ENCODE measurements around the gene LTB.

Gene LTB, protein sequence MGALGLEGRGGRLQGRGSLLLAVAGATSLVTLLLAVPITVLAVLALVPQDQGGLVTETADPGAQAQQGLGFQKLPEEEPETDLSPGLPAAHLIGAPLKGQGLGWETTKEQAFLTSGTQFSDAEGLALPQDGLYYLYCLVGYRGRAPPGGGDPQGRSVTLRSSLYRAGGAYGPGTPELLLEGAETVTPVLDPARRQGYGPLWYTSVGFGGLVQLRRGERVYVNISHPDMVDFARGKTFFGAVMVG

DNA sequence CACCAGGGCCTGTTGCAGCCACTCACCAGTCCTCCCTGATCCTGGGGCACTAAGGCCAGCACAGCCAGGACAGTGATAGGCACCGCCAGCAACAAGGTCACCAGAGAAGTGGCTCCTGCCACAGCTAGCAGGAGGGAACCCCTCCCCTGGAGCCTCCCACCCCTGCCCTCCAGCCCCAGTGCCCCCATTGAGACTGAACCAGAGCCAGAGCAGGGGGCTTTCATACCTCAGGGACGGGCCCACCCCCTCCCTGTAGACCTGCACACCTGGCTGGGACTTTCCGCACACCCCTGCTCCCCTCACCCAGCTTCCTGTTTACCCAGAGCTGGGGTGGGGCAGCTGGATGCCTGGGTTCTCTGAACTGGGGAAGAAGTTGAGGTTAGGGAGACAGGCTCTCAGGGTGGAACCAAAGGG, at the start of gene LTB:
Gene LTB, minus strand, starts transcription at position 195 of the 414 bp plus-strand sequence. Its CDS starts 7 bp downstream, at position 188.
- DNase-seq = peak; percentile 68

DNA sequence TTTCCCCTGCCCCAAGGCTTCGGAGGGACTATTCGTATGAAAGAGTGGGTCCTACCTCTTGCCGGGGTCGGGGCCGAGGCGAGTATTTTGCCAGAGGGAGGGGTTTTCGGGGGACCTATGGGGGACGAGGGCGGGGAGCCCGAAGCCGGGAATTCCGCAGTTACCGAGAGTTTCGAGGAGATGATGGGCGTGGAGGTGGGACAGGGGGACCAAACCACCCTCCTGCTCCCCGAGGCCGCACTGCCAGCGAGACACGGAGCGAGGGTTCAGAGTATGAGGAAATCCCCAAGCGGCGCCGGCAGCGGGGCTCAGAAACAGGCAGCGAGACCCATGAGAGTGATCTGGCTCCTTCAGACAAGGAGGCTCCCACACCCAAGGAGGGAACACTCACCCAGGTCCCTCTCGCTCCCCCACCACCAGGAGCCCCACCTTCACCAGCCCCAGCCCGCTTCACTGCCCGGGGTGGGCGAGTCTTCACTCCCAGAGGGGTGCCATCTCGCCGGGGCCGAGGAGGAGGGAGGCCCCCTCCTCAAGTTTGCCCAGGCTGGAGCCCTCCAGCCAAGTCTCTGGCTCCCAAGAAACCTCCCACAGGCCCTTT, 49.6 kb upstream of the LTB start:
- no peak for DNase-seq

DNA sequence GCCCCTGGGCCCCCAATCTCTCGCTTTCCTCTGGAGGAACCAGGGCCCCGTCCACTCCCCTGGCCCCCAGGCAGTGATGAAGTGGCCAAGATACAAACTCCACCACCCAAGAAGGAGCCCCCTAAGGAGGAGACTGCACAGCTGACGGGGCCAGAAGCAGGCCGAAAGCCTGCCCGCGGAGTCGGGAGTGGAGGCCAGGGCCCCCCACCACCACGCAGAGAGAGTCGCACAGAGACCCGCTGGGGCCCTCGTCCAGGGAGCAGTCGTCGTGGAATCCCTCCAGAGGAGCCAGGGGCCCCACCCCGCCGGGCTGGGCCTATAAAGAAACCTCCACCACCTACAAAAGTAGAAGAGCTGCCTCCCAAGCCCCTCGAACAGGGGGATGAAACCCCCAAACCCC, 49.0 kb upstream of the LTB start:
- no peak for DNase-seq

DNA sequence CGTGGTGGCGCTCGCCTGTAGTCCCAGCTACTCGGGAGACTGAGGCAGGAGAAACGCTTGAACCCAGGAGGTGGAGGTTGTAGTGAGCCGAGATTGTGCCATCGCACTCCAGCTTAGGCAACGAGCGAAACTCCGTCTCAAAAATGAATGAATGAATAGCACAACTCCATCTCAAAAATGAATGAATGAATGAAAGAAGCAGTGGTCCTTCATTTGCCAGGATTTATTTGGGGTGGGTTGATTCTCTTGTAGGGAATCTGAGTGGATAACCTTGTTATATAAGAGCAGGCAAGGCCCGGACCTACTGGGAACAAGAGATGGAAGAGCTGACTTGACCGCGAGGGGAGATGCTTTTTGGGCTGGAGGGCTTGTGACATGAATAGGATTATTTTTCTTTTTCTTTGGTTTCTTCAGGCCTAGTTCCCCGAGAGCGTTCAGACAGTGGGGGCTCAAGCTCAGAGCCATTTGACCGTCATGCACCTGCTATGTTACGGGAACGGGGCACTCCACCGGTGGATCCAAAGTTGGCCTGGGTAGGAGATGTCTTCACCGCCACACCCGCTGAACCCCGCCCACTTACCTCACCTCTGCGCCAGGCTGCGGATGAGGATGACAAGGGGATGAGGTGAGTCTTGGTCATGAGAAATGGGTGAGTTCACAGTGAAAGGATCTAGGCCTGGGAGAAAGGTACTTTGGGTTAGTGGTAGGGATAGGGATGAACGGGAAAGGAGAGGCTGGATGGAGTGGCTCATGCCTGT, 48.1 kb upstream of the LTB start:
- no peak for DNase-seq

DNA sequence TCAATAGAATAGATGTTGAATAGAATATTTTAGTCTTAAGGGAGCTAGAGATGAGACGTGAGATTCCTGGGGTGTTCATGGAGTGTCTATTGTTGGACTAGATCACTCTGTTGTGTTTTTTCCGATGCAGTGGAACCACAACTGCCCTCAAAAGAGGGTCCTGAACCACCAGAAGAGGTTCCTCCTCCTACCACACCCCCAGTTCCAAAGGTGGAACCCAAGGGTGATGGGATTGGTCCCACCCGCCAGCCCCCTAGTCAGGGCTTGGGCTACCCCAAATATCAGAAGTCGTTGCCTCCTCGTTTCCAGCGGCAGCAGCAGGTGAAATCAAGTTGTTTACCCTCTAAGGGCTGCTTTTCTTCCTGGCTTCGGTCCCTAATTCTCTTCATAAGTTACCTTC, 46.8 kb upstream of the LTB start:
- no peak for DNase-seq

DNA sequence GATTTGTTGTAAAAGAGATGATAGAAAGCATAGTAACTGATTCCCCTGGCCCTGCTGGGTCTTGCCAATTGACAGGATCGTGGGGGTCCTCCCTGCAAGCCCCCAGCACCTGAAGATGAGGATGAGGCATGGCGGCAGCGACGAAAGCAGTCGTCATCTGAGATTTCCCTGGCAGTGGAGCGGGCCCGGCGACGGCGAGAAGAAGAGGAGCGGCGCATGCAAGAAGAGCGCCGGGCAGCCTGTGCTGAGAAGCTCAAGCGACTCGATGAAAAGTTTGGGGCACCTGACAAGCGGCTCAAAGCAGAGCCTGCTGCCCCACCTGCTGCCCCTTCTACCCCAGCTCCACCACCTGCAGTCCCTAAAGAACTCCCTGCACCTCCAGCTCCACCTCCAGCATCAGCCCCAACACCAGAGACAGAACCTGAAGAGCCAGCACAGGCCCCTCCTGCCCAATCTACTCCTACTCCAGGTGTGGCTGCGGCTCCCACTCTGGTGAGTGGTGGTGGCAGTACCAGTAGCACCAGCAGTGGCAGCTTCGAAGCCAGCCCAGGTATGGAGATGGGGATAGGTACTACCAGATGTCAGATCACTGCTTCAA, 45.6 kb upstream of the LTB start:
- no peak for DNase-seq

DNA sequence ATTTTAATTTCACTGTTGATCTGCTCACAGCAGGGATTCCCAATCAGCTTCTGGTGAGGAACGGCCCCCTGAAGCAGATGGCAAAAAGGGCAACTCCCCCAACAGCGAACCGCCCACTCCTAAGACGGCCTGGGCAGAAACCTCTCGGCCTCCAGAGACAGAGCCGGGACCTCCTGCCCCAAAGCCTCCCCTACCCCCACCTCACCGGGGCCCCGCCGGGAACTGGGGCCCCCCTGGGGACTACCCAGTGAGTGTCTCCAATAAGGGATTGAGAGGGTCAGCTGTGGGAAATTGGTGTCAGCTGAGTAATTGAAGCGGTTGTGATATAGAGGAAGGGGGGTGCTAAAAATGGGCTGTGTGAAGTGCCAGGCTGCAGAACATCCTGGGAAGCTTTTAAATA, 44.7 kb upstream of the LTB start:
- DNase-seq = no peak

DNA sequence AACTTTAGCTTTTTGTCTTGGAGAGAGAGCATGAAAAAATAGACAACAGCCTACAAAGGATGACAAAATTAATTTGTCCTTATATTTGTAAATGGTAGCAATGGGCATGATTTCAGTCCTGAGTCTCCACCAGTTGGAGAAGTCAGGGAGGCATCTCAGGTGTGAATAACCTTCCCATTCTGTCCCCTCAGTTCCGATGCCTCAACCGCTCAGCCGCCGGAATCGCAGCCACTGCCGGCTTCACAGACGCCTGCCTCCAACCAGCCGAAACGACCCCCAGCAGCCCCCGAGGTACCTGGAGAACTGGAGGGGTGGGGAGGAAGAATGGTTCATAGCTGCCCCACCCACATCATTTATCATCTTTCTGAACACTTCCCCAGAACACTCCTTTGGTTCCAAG, 41.8 kb upstream of the LTB start:
- DNase-seq = no peak

DNA sequence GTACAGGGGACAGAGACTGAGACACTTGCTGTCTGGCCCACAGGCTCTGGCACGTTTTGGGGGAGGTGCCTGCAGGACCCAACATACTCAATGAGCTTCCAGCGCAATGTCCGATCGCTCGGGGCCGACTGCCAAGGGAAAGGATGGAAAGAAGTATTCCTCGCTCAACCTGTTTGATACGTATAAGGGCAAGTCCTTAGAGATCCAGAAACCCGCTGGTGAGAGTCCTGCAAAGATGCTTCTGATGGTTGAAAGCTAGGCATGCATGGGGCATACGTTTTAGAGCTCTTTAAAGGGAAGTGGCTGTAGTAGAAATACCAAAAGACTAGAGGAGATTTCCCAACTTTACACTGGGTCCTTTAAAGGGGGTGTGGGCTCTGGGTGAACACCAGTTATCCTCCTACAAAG, 40.5 kb upstream of the LTB start:
- no peak for DNase-seq

DNA sequence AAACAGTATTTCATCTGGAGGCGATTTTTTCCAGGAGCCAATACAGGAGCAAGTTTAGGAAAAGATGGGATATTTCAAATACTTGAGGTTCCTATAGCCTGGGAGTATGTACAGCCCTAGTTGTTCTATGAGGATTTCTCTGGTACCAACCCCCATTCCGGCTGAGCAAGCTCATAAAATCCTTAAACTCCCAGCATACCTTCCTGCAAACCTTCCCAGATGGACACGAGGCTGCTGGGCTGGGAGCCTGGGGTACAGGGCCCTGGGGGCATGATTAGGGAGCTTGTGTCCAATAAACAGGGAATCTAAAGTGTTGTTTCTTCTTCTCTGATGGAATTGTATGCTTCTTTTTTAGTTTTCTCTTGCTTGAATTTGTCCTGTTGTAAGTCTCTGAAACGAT, 39.8 kb upstream of the LTB start:
- no peak for DNase-seq

DNA sequence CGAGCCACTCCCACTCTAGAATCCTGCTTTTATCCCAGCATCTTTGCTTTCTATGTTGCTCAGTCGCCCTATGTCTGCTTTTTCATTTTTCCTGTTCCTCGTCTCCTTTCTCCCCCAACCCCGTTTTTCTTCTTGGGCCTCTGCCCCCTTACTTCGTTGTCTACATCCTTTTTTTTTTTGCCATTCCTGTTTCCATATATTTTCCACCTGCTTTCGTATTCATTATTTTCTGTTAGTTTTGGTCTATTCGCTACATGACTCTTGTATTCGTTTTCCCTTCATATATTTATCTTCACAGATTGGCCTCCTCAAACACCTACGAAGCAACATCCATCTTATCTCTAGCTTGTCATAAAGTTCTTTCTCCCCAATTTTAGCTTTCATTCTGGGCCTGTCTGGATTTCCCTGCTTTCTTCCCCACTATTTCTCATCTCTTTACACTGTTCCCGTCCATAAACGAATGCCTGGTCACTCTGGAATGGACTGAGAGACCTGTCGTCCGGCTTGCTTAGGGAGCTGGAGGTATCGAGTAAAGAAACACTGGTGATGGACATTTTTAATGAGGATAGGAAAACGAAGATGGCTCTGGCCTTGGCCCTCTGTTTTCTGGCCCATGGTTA, 39.2 kb upstream of the LTB start:
- no peak for DNase-seq

DNA sequence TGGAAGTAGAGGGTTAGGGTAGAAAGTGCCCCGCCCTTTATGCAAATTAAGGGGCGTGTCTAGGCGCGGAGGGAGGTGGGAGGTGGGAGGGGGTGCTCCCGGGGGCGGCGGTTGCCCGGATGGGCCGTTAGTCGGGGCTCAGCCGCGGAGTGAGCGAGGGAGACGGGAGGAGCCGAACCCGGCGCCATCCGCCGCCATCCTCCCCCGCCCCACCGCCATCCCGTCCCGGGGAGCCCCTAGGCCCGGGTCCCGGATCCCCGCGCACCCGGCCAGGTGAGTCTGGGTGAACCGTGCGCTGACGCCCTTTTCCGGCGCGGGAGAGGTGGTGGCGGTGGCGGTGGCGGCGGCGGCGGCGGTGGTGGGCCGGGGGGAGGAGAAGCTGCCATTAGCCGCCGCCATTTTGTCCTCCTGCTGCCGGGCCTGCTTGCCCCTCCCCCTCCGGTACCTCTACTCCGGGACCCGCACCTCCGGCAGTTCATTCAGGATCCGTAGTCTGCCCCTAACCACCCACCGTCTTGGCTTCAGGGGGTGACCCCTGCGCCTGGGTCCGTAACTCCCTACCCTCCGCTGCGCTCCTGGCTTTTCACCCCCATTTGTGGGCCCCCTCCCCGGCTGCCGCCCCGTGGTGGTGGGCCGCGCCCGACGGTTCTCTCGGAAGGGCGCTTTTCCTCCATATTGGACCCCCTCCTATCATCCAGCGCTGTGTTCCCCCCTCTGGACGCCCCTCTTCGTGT, 38.5 kb upstream of the LTB start, which contains the start of gene PRRC2A:
Gene PRRC2A, plus strand, starts transcription at position 130 of the 734 bp plus-strand sequence. CDS start 2,075 bp downstream, outside the sequence.
- DNase-seq = peak; percentile 85

DNA sequence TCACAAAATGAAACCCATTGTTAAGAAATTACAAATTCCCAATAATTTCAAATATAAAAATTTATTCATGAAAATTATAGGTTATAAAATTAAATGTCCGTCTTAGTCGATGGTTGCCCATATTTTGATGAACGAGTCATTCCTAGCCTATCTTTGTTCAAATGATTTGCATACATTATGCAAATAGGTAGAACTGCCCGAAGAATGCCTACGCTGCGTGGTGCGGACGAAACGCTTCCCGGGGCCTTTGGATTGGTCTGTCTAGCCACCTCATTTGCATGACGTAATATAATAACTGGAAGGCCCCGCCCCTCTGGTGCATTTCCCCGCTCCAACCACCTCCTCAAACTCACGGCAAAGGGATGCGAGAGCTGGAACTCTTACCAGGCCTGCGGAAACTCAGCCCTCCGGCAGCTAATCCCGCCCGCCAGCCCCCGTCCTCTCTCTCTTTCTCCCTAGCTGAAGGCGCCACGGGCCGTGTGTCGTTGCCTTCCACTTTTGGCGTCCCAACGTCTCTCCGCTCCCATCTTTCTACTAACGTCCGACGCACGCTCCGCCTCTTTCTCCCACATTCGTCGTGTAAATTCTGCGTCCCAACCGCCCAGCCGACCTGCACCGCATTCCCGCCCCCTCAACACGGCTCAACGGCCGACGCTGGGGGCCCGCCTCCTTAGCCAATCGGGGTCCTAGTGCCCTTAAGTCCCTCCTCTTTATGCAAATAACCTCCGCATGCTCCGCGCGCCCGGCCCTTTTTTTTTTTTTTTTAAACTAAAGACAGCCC, 37.8 kb upstream of the LTB start:
- peak; percentile 99 for DNase-seq

DNA sequence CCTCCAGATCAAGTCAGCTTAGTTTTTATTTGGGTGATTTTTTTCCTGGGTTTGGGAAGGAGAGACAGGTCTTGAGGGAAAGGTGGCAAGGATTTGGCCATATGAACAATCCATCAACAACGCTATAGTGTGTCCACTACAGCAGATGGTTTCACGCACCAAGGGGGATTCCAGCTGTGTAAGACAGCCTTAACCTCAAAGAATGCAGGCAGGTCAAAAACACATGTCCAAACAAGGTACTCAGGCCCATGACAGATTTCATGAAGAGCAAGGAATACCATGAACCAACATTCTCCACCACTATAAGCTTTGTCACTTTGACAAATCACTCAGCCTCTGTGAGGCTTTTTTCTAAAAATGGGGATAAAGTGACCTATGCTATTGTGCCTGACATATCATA, 34.8 kb upstream of the LTB start:
- no peak for DNase-seq

DNA sequence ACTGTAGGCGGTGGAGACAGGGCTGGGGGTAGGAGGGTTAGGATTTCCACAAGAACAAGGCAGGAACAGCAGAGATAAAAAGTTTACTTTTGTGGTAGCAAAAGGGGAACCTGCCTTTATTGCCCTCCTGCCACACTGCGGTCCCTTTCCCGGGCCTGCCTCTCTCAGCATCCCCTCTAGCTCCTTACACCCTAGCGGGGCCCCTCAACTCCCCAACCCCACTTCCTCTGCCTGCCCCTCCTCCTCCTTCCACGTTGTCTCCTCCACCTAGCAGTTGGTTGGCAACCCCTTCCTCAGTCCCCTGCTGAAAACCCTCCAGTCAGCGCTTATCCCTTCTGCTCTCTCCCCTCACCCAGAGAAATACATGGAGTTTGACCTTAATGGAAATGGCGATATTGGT, 33.5 kb upstream of the LTB start:
- DNase-seq = peak; percentile 44

DNA sequence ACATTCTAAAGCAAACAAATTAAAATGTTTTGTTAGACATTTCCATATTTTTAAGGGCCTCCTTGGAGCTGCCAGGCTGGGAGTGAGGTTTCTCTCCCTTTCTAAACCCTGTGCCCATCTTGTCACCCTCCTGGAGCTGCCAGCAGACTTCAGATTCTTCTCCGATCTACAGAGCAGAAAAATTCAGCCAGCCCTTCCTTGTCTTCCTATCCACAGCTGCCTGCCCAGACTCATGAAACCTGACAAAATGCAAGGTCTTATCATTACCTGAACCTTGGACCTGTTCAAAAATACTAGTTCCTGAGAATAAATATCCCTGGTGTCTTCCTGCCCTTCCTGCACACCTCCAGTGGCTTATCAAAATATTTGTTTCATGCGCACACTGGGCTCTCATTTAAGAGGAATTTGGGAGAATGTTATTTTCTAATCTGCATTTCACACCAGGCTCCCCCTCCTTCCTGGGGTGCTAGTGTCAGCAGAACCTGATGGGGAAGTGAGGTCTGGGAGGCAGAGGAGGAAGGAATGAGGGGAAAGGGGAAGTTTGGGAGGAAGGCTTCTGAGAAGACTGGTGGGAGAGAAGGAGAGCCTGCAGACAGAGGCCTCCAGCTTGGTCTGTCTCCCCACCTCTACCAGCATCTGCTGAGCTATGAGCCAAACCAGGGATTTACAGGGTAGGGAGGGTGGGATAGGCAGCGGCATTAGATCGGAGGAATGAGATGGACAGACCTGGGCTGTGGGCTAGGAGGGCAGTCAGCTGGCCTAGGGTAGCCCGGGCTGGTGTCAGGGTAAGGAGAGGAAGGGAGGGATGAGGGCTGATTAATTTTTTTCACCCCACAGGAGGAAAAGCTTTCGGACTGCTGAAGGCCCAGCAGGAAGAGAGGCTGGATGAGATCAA, 32.7 kb upstream of the LTB start, which contains the start of gene AIF1:
Gene AIF1, plus strand, starts transcription at position 551 of the 895 bp plus-strand sequence. Its CDS starts 96 bp downstream, at position 647.
- DNase-seq = no peak

DNA sequence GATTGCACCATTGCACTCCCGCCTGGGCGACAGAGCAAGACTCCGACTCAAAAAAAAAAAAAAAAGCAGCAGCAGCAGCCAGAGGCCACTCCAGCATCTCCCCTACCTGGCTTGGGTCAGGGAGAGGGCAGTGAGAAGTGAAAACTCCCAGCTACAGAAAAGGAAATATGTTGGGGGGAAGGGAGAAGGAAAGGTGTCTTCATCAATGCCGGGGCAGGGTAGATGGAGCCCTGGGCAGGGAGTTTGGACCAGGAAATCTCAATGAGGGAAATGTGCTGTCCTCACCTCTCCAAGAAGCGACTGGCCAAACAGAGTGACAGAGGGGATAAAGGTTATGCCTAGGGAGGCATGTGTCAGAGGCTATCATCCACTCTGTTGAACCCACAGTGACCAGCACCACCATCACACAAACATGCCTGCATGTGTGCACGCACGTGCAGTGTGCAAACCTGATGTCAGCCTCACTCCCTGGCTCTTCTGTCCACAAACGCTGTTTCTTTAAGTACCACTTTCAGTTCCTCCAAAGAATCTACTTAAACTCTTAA, 31.9 kb upstream of the LTB start:
- no peak for DNase-seq

DNA sequence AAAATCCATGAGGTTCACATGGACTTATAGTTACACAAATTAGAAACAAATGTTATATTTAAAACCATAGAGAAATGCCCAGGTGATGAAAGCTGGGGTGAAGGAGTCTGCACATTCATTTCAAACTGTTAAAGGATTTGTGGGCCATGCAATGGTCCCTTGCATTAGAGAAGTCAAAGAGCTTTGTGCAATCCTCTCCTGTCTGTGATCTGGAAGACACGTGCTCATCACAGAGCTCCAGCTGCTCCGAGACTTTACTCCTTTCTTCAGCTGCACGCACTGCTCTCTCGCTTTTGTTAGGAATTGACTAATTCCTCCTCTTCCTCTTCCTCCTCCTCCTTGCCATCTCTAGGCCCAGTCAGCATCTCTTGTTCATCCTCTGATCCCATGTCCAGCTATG, 28.7 kb upstream of the LTB start:
- DNase-seq = no peak

DNA sequence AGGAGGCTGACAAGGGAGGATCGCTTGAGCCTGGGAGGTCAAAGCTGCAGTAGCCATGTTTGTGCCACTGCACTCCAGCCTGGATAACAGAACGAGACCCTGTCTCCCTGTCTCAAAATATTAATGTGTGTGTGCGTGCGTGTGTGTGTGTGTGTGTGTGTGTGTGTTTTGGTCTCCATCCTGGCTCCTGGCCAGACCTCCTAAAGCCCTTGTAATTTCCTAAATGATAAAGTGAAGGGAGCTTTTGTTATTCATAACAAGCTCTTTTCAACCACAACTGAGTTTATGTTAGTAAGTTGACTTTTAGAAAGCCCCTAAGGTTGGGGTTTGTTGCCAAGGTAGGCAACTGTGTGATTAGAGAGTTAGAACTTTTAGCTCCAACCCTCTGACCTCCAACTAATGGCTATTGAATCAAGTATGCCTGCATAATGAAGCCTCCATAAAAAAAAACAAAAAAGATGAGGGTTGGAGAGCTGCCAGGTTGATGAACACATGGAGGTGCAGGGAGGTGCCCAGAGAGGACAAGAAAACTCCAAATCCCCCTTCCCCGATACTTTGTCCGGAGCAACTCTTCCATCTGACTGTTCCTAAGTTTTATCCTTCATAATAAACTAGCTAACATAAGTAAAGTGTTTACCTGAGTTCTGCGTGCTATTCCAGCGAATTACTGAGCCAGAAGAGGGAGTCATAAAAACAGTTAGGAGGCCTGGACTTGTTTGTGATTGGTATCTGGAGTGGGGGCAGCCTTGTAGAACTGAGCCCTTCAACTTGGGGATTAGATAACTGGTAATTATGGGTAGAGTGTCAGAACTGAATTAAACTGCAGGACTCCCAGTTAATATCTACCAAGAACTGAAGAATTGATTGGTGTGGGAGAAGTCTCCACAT, 27.5 kb upstream of the LTB start:
- DNase-seq = no peak
